GM12878 (cell line): ENCODE results near the gene ARHGAP6. TPM values are rescaled to one million over a fixed set of nuclear protein-coding genes. Genes with fewer than 3 reads are reported as not detected.
"Not testable (repeated sequence)": the region's sequence is repeated elsewhere in the genome, so short reads cannot be mapped to it uniquely, and the experiment has no call there.

Source experiments
- ATAC-seq: fragments of 200-7000 bp; cut with Tn5 transposase; 3 replicates; pipeline ENCODE4 v1.9.1; 2020; ENCODE audit warnings: mild to moderate bottlenecking, moderate library complexity
- BruUV-seq: library from RNA; stranded (reverse); fragments of 400-500 nt; replicated peaks from 2 replicates; lab custom pipeline; 2021; lab: Mats Ljungman, UMichigan
- CTCF ChIA-PET: fragments of 300-600 bp; sonication (Branson Sonifier 250); formaldehyde crosslinking; extraction: SDS; loops from one replicate; lab custom pipeline; 2021; ENCODE audit warnings: inconsistent platforms; lab: Yijun Ruan, JAX
- POLR2A ChIA-PET: fragments of 350-600 bp; formaldehyde crosslinking; extraction: SDS; loops from one replicate; lab custom pipeline; 2021; ENCODE audit warnings: inconsistent platforms; lab: Charles Lee
- RAD21 ChIA-PET: fragments of 300-600 bp; sonication (Branson Sonifier 250); formaldehyde crosslinking; loops from one replicate; lab custom pipeline; 2023; ENCODE audit warnings: antibody characterized with exemption; ENCODE audit not compliant: unreplicated experiment; lab: Charles Lee
- SMC1A ChIA-PET: fragments of 300-600 bp; sonication (Branson Sonifier 250); formaldehyde crosslinking; loops from one replicate; lab custom pipeline; 2023; ENCODE audit not compliant: unreplicated experiment, uncharacterized antibody; lab: Charles Lee
- DNase-seq: peaks from one replicate; pipeline ENCODE4 v3.0.0-alpha.2; 2011; ENCODE audit warnings: low read depth, low spot score
- FAIRE-seq: peaks from 3 replicates; lab custom pipeline; 2011; peaks lifted over from hg19 to GRCh38; lab: Jason Lieb, UNC
- H2AFZ ChIP-seq: 2 replicates; pipeline ENCODE4 v1.6.0; 2011; ENCODE audit warnings: low read depth, low read length, control low read depth; ENCODE audit not compliant: control insufficient read depth
- H3K27ac ChIP-seq: 2 replicates; pipeline ENCODE4 v1.5.1; 2011; ENCODE audit warnings: control low read depth; ENCODE audit not compliant: control insufficient read depth, insufficient read depth
- H3K27me3 ChIP-seq, 2 experiments: replicated peaks in 1 of 2; 2 replicates each; pipeline versions ENCODE4 v1.6.0 to v1.6.1; 2011; ENCODE audit warnings: low read length in 1 of 2; ENCODE audit not compliant: control insufficient read depth in 2 of 2, insufficient read depth in 2 of 2
- H3K36me3 ChIP-seq, 2 experiments: 2 replicates each; pipeline ENCODE4 v1.5.1; 2011; ENCODE audit warnings: low read length in 1 of 2; ENCODE audit not compliant: control insufficient read depth in 2 of 2, insufficient read depth in 2 of 2
- H3K4me1 ChIP-seq: 2 replicates; pipeline ENCODE4 v1.6.1; 2011; ENCODE audit warnings: mild to moderate bottlenecking, low read length, moderate library complexity, mixed read lengths; ENCODE audit not compliant: control insufficient read depth, insufficient read depth
- H3K4me2 ChIP-seq: 2 replicates; pipeline ENCODE4 v1.6.0; 2011; ENCODE audit warnings: control low read depth; ENCODE audit not compliant: control insufficient read depth, insufficient read depth
- H3K4me3 ChIP-seq: fragments of 200-600 bp; sonication (generic); 2 replicates; pipeline ENCODE4 v1.5.1; 2016
- H3K79me2 ChIP-seq: 2 replicates; pipeline ENCODE4 v1.6.0; 2011; ENCODE audit warnings: low read length; ENCODE audit not compliant: control insufficient read depth, insufficient read depth
- H3K9ac ChIP-seq: 2 replicates; pipeline ENCODE4 v1.8.0; 2011; ENCODE audit warnings: low read length, control low read depth, mixed read lengths; ENCODE audit not compliant: control insufficient read depth, insufficient read depth
- H3K9me3 ChIP-seq: replicated peaks from 3 replicates; pipeline ENCODE4 v1.5.1; 2011; ENCODE audit warnings: mild to moderate bottlenecking, low read length; ENCODE audit not compliant: control insufficient read depth, insufficient read depth
- H4K20me1 ChIP-seq: 2 replicates; pipeline ENCODE4 v1.6.0; 2011; ENCODE audit not compliant: control insufficient read depth, insufficient read depth
- BHLHE40 ChIP-seq, 2 experiments: fragments of 450-650 bp in 1 of 2; IDR thresholded peaks; 2 replicates each; pipeline ENCODE4 v1.6.1; 2011 to 2017; ENCODE audit warnings: low read depth in 2 of 2, borderline replicate concordance in 1 of 2, improper control_type of control experiment in 1 of 2, low read length in 1 of 2, mild to moderate bottlenecking in 1 of 2
- IKZF1 ChIP-seq: fragments of 450-650 bp; conservative IDR thresholded peaks from 2 replicates; pipeline ENCODE4 v1.6.1; 2017; ENCODE audit warnings: antibody characterized with exemption, mild to moderate bottlenecking
- JUND ChIP-seq: IDR thresholded peaks from 2 replicates; pipeline ENCODE4 v1.6.1; 2012; ENCODE audit warnings: low read depth, mild to moderate bottlenecking, low read length, improper control_type of control experiment, moderate library complexity
- MTA2 ChIP-seq: fragments of 450-650 bp; IDR thresholded peaks from 2 replicates; pipeline ENCODE4 v1.6.1; 2016; ENCODE audit warnings: low read depth, mild to moderate bottlenecking, moderate library complexity
- NFIC ChIP-seq: IDR thresholded peaks from 2 replicates; pipeline ENCODE4 v1.6.1; 2012; ENCODE audit warnings: low read depth, mild to moderate bottlenecking, inconsistent platforms, low read length, moderate library complexity
- TBL1XR1 ChIP-seq: IDR thresholded peaks from 2 replicates; pipeline ENCODE4 v1.6.1; 2012; ENCODE audit warnings: low read depth, low read length, improper control_type of control experiment
- WGBS: methylation state at CpG from one replicate; pipeline ENCODE4 v1.1.6; 2016; ENCODE audit warnings: low lambda C conversion rate; ENCODE audit not compliant: insufficient replicate concordance, insufficient coverage; ENCODE audit errors: missing lambda C conversion rate; 5-methylcytosine and 5-hydroxymethylcytosine counted together
- in situ Hi-C: fragments of 300-500 bp; cut with MboI; formaldehyde crosslinking; loops from 9 replicates; pipeline ENCODE4 v1.14.3; 2018; ENCODE audit warnings: mixed read lengths
- intact Hi-C: fragments of 100-400 bp; cut with micrococcal nuclease; formaldehyde crosslinking; loops from one replicate; pipeline ENCODE4 v1.14.2; 2022; ENCODE audit not compliant: unreplicated experiment
- polyA plus RNA-seq, 11 experiments: library from polyadenylated mRNA; depleted of rRNA in 4 of 11; unstranded in 6 of 11; stranded (reverse) in 5 of 11; fragments of >200 nt; fragmentation: Nextera tagmentation in 4 of 11; fragmentation: Illumina TruSeq in 1 of 11; extraction: Ambion mirVana in 4 of 11; extraction: Trizol in 1 of 11; gene quantifications; 1 replicate in 1 of 11; 2 replicates in 10 of 11; pipeline versions ENCODE4 v1.2.1 to v1.2.3, GENCODE V29; 2011 to 2016; ENCODE audit warnings: inconsistent platforms in 2 of 11, missing spikeins in 2 of 11, low read depth in 1 of 11
- total RNA-seq, 4 experiments: library from RNA; depleted of rRNA in 3 of 4; stranded (reverse); fragments of >200 nt in 3 of 4; fragmentation: Illumina TruSeq in 1 of 4; extraction: Trizol in 1 of 4; gene quantifications; 2 replicates each; pipeline versions ENCODE4 v1.2.1 to v1.2.3, GENCODE V29; 2013 to 2021
- TF ChIP-seq, protein P1 (sequence below): fragments of 450-650 bp; IDR thresholded peaks from 2 replicates; pipeline ENCODE4 v1.6.1; 2016; ENCODE audit warnings: mild to moderate bottlenecking
- TF ChIP-seq, protein P2 (sequence below): IDR thresholded peaks from 2 replicates; pipeline ENCODE4 v1.6.1; 2011; ENCODE audit warnings: mild to moderate bottlenecking, low read depth, low read length, moderate library complexity; ENCODE audit not compliant: insufficient replicate concordance
- TF ChIP-seq, protein P3 (sequence below): fragments of 450-650 bp; IDR thresholded peaks from 2 replicates; pipeline ENCODE4 v1.6.1; 2017; ENCODE audit warnings: mild to moderate bottlenecking, moderate library complexity

The ARHGAP6 gene
- total and polyA plus RNA-seq, 10 of the 15 experiments (the other 5 are each of a cell fraction or from before 2014, with no cell fraction given): 0.20 to 1.8 (median 0.76) TPM

DNA sequence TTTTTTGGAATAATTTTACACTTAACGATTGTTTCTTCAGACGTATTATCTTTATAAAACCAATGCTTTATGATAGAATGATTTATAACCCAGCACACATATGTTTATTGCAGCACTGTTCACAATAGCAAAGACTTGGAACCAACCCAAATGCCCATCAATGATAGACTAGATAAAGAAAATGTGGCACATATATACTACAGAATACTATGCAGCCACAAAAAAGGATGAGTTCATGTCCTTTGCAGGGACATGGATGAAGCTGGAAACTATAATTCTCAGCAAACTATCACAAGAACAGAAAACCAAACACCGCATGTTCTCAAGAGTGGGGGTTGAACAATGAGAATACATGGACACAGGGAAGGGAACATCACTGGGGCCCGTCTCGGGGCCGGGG lies 542.6 kb downstream of the ARHGAP6 start:
- H3K36me3 ChIP-seq, DNase-seq, H3K27me3 ChIP-seq, intact Hi-C loops, H3K27ac ChIP-seq, SMC1A ChIA-PET, ATAC-seq, H3K79me2 ChIP-seq, POLR2A ChIA-PET, RAD21 ChIA-PET, H2AFZ ChIP-seq, H3K9me3 ChIP-seq, H4K20me1 ChIP-seq, BruUV-seq, H3K4me2 ChIP-seq, H3K4me3 ChIP-seq, H3K9ac ChIP-seq, H3K4me1 ChIP-seq, FAIRE-seq: not testable (repeated sequence)
- in situ Hi-C loops: loop anchor here (25.0 kb wide), 1 partner anchor 1136 kb away; no protein-coding TSS in a partner anchor
- CTCF ChIA-PET: interaction anchor here (0.7 to 1.5 kb wide), 2 partner anchors 10 to 259 kb away, joined by 3 read pairs; no protein-coding TSS in a partner anchor
- 87% methylated on average over 2 of the region's 6 CpGs for WGBS

DNA sequence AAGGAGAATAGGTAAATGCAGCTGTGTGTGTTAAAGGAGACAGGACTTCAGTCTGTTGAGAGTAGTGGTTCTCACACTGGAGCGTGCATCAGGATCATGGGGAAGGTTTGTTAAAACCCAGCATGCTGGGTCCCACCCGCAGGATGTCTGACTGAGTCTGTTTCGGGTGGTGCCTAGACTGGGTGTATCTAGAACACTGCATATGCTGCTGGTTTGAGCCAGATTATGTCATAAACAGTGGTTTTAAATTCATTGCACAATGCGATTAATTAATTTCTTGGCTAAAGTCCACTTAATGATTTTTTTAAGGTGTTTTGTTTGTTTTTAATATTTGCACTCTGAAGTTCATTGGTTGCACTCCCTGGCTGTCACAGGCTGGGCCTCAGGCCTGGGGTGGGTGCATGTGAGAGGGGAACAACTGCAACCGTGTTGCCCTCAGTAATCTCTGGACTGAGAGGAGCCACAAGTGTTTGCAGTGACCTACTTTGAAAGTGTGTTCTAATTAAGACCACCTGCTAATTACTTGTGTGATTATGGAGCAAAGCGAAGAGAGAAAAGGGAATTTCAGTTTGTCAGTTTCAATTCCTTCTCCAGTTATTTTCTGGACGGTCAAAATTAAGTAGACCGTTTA lies 546.3 kb downstream of the ARHGAP6 start:
- Histone ChIP-seq H3K79me2 (no peaks in the 10 kb centered on the region), H3K4me1 (no peaks in the 10 kb centered on the region), H3K27ac (no peak overlapping the region), H3K4me2 (no peak overlapping the region), H3K27me3 (no peaks in the 10 kb centered on the region), H3K9me3 (no peaks in the 10 kb centered on the region), H3K9ac (no peak overlapping the region), H3K4me3 (no peak overlapping the region), H4K20me1 (no peaks in the 10 kb centered on the region), H3K36me3 (peaks cover 6 to 7% of the 10 kb centered on the region in 2 experiments; a peak in 3 of 4 replicates), H2AFZ (no peak overlapping the region)
- peak; percentile 77 for ATAC-seq
- BruUV-seq: no TSS peak
- no peak for FAIRE-seq
- 37% methylated on average over 8 of the region's 8 CpGs for WGBS
- no peak for DNase-seq
- intact Hi-C loops (no loop called here), in situ Hi-C loops (loop anchor here (25.0 kb wide), 1 partner anchor 1132 kb away; no protein-coding TSS in a partner anchor)
- ChIA-PET CTCF (no interaction called here), SMC1A (no interaction called here), POLR2A (no interaction called here), RAD21 (no interaction called here)
- peak; percentile 48; the same call in 1 of the 2 replicates for TF ChIP-seq IKZF1
- peak in 1 of 2 experiments; percentile 16; a peak in 1 of 4 replicates for TF ChIP-seq BHLHE40 (IDR thresholded peaks at IDR 0.05; ENCODE audit: borderline replicate concordance in 1 of 2, low read depth in 2 of 2, low read length in 1 of 2)
- no peak for TF ChIP-seq TBL1XR1
- TF ChIP-seq, protein P1, sequence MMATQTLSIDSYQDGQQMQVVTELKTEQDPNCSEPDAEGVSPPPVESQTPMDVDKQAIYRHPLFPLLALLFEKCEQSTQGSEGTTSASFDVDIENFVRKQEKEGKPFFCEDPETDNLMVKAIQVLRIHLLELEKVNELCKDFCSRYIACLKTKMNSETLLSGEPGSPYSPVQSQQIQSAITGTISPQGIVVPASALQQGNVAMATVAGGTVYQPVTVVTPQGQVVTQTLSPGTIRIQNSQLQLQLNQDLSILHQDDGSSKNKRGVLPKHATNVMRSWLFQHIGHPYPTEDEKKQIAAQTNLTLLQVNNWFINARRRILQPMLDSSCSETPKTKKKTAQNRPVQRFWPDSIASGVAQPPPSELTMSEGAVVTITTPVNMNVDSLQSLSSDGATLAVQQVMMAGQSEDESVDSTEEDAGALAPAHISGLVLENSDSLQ: peak; percentile 62; the same call in 1 of the 2 replicates
- TF ChIP-seq, protein P2, sequence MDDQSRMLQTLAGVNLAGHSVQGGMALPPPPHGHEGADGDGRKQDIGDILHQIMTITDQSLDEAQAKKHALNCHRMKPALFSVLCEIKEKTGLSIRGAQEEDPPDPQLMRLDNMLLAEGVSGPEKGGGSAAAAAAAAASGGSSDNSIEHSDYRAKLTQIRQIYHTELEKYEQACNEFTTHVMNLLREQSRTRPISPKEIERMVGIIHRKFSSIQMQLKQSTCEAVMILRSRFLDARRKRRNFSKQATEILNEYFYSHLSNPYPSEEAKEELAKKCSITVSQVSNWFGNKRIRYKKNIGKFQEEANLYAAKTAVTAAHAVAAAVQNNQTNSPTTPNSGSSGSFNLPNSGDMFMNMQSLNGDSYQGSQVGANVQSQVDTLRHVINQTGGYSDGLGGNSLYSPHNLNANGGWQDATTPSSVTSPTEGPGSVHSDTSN: no peak
- no peak for TF ChIP-seq JUND
- TF ChIP-seq, protein P3, sequence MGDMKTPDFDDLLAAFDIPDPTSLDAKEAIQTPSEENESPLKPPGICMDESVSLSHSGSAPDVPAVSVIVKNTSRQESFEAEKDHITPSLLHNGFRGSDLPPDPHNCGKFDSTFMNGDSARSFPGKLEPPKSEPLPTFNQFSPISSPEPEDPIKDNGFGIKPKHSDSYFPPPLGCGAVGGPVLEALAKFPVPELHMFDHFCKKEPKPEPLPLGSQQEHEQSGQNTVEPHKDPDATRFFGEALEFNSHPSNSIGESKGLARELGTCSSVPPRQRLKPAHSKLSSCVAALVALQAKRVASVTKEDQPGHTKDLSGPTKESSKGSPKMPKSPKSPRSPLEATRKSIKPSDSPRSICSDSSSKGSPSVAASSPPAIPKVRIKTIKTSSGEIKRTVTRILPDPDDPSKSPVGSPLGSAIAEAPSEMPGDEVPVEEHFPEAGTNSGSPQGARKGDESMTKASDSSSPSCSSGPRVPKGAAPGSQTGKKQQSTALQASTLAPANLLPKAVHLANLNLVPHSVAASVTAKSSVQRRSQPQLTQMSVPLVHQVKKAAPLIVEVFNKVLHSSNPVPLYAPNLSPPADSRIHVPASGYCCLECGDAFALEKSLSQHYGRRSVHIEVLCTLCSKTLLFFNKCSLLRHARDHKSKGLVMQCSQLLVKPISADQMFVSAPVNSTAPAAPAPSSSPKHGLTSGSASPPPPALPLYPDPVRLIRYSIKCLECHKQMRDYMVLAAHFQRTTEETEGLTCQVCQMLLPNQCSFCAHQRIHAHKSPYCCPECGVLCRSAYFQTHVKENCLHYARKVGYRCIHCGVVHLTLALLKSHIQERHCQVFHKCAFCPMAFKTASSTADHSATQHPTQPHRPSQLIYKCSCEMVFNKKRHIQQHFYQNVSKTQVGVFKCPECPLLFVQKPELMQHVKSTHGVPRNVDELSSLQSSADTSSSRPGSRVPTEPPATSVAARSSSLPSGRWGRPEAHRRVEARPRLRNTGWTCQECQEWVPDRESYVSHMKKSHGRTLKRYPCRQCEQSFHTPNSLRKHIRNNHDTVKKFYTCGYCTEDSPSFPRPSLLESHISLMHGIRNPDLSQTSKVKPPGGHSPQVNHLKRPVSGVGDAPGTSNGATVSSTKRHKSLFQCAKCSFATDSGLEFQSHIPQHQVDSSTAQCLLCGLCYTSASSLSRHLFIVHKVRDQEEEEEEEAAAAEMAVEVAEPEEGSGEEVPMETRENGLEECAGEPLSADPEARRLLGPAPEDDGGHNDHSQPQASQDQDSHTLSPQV: no peak
- TF ChIP-seq NFIC: no peak
- TF ChIP-seq MTA2: peak; percentile 87
